Glomerular visceral epithelial cell (primary cell): ENCODE measurements around the gene GIMD1.
A peak's percentile ranks its signal among the peaks of the same experiment; 100 is the strongest.

Experiments
- DNase-seq: peaks from one replicate; pipeline ENCODE4 v3.0.0-alpha.2; 2016; ENCODE audit errors: extremely low spot score

The GIMD1 gene

GRCh38 chr4:106315476-106315967 lies 53.1 kb downstream of the GIMD1 start:
- DNase-seq = peak; percentile 52

- no peak for DNase-seq
Observed at GRCh38 chr4:106314960-106315359, 53.6 kb downstream of the GIMD1 start.

- DNase-seq = peak; percentile 13
Observed at GRCh38 chr4:106312997-106313522, 55.5 kb downstream of the GIMD1 start.

GRCh38 chr4:106312377-106312776 lies 56.2 kb downstream of the GIMD1 start:
- DNase-seq = no peak
